Stimulated activated CD8-positive, alpha-beta memory T cell treated with anti-CD3 and anti-CD28 coated beads, Interleukin-2, amount 100 ng/mL, for 48 hours (primary cell): ENCODE data around the gene ZNF140.
A peak's percentile ranks its signal among the peaks of the same experiment; 100 is the strongest.

ENCODE experiments used
- DNase-seq, 2 donors: peaks; one replicate each; pipeline ENCODE4 v3.0.0-alpha.2; 2020; ENCODE audit warnings: low read depth in 2 of 2

The ZNF140 gene

GRCh38 chr12:133080368-133081158, at the start of gene ZNF140:
Gene ZNF140, plus strand, starts transcription at chr12:133080923. Its CDS starts 398 bp downstream, at chr12:133081321.
- peak; percentile 88 to 90 for DNase-seq

- peak; percentile 95 for DNase-seq
Measured at GRCh38 chr12:133037207-133038005, 43.3 kb upstream of the ZNF140 start, which contains the start of gene ZNF84. Gene ZNF84, plus strand, starts transcription at chr12:133037509. Its CDS starts 3,959 bp downstream, at chr12:133041468.

- no peak for DNase-seq
Measured at GRCh38 chr12:133038118-133038709, 42.5 kb upstream of the ZNF140 start.

GRCh38 chr12:133046698-133047097, 34.0 kb upstream of the ZNF140 start:
- DNase-seq: no peak

- no peak for DNase-seq
Measured at GRCh38 chr12:133057446-133057845, 23.3 kb upstream of the ZNF140 start.

GRCh38 chr12:133058203-133059113, 22.3 kb upstream of the ZNF140 start:
- DNase-seq: no peak

- DNase-seq: no peak
Measured at GRCh38 chr12:133061954-133062353, 18.8 kb upstream of the ZNF140 start.

- DNase-seq: no peak
Measured at GRCh38 chr12:133063556-133063955, 17.2 kb upstream of the ZNF140 start.

GRCh38 chr12:133073836-133074235, 6.9 kb upstream of the ZNF140 start:
- DNase-seq: no peak

- DNase-seq: peak; percentile 80 to 93
Measured at GRCh38 chr12:133080026-133080367, 726 bp upstream of the ZNF140 start.

GRCh38 chr12:133081159-133081780, 547 bp downstream of the ZNF140 start:
- no peak for DNase-seq

- no peak for DNase-seq
Measured at GRCh38 chr12:133083345-133083744, 2.6 kb downstream of the ZNF140 start.

GRCh38 chr12:133105620-133106019, 24.9 kb downstream of the ZNF140 start:
- DNase-seq: no peak

GRCh38 chr12:133106253-133106652, 25.5 kb downstream of the ZNF140 start:
- DNase-seq: no peak

GRCh38 chr12:133107121-133107520, 26.4 kb downstream of the ZNF140 start:
- no peak for DNase-seq

- DNase-seq: no peak
Measured at GRCh38 chr12:133108150-133108549, 27.4 kb downstream of the ZNF140 start.

- DNase-seq: no peak
Measured at GRCh38 chr12:133120385-133121191, 39.9 kb downstream of the ZNF140 start.

- no peak for DNase-seq
Measured at GRCh38 chr12:133124674-133125073, 44.0 kb downstream of the ZNF140 start.

GRCh38 chr12:133129368-133130037, 48.8 kb downstream of the ZNF140 start:
- DNase-seq: no peak
